HG03045 (cell line): ENCODE data around the gene KCNK1.

Source experiments
- ATAC-seq: cut with Tn5 transposase; IDR thresholded peaks from one replicate; pipeline ENCODE4 v1.9.1; 2021; ENCODE audit warnings: mild to moderate bottlenecking, moderate library complexity; ENCODE audit not compliant: unreplicated experiment

KCNK1 gene

GRCh38 chr1:233695901-233696300, 82.0 kb downstream of the KCNK1 start:
- ATAC-seq = no peak

- no peak for ATAC-seq
Measured at GRCh38 chr1:233700338-233700737, 86.4 kb downstream of the KCNK1 start.

GRCh38 chr1:233704170-233704897, 90.4 kb downstream of the KCNK1 start:
- ATAC-seq = no peak

- no peak for ATAC-seq
Measured at GRCh38 chr1:233704898-233705723, 91.2 kb downstream of the KCNK1 start.

- no peak for ATAC-seq
Measured at GRCh38 chr1:233707153-233707879, 93.4 kb downstream of the KCNK1 start.

- ATAC-seq = no peak
Measured at GRCh38 chr1:233707880-233708815, 94.2 kb downstream of the KCNK1 start.

GRCh38 chr1:233710031-233710430, 96.1 kb downstream of the KCNK1 start:
- no peak for ATAC-seq

GRCh38 chr1:233710507-233710906, 96.6 kb downstream of the KCNK1 start:
- no peak for ATAC-seq

GRCh38 chr1:233714631-233715217, 100.8 kb downstream of the KCNK1 start:
- no peak for ATAC-seq

GRCh38 chr1:233718057-233718456, 104.2 kb downstream of the KCNK1 start:
- no peak for ATAC-seq

GRCh38 chr1:233719655-233720341, 105.9 kb downstream of the KCNK1 start:
- ATAC-seq = no peak

GRCh38 chr1:233721004-233721595, 107.2 kb downstream of the KCNK1 start:
- no peak for ATAC-seq
